Pancreas (tissue), 10 donors: Measurements from ENCODE around the gene NTSR1. TPM values are rescaled to one million over a fixed set of nuclear protein-coding genes. Genes with fewer than 3 reads are reported as not detected.
A peak's percentile ranks its signal among the peaks of the same experiment; 100 is the strongest.

Source experiments
- ATAC-seq, 4 donors: fragments of 200-7000 bp; cut with Tn5 transposase; one replicate each; pipeline versions ENCODE4 v1.8.0 to v1.9.1; 2020; ENCODE audit warnings: mild to moderate bottlenecking in 4 of 4, moderate library complexity in 4 of 4
- DNase-seq, 6 donors: peaks; one replicate each; pipeline ENCODE4 v3.0.0-alpha.2; 2020
- FAIRE-seq: peaks from 2 replicates; lab custom pipeline; 2012; peaks lifted over from hg19 to GRCh38; lab: Jason Lieb, UNC
- H3K27ac ChIP-seq, 4 donors: fragments of 200-600 bp; sonication (generic); 1 replicate in 3 of 4; 2 replicates in 1 of 4; pipeline versions ENCODE4 v1.5.0 to v1.8.0; 2020
- H3K27me3 ChIP-seq, 4 donors: fragments of 200-600 bp; one replicate each; pipeline ENCODE4 v1.8.0; 2021
- H3K36me3 ChIP-seq, 3 donors: fragments of 200-600 bp; sonication (generic) in 1 of 3; one replicate each; pipeline versions ENCODE4 v1.5.0 to v1.8.0; 2020 to 2021
- H3K4me1 ChIP-seq, 3 donors: fragments of 200-600 bp; one replicate each; pipeline ENCODE4 v1.8.0; 2021
- H3K4me3 ChIP-seq, 4 donors: fragments of 200-600 bp; sonication (generic) in 2 of 4; one replicate each; pipeline versions ENCODE4 v1.5.0 to v1.8.0; 2020 to 2021
- H3K9me3 ChIP-seq, 4 donors: fragments of 200-600 bp; one replicate each; pipeline ENCODE4 v1.8.0; 2021
- CTCF ChIP-seq, 4 donors: fragments of 200-600 bp; sonication (generic) in 3 of 4; IDR thresholded peaks; one replicate each; pipeline versions ENCODE4 v1.5.0 to v1.8.0; 2021; ENCODE audit warnings: antibody characterized with exemption in 4 of 4
- WGBS, 2 donors: extraction: QIAGEN DNeasy Blood & Tissue Kit; methylation state at CpG; one replicate each; pipeline ENCODE4 v1.1.7; 2013; 5-methylcytosine and 5-hydroxymethylcytosine counted together
- intact Hi-C, 3 donors: fragments of 100-400 bp; cut with DNase I; formaldehyde crosslinking; loops; one replicate each; pipeline versions ENCODE4 v1.11.1 to v1.14.2; 2022
- polyA plus RNA-seq, 2 donors: library from polyadenylated mRNA; stranded (reverse); fragments of 200-250 nt; gene quantifications; one replicate each; pipeline ENCODE4 v1.2.3, GENCODE V29; 2013
- total RNA-seq, 6 donors: library from RNA; stranded (reverse); fragmentation: NEBNext Ultra II Directional in 4 of 6; extraction: Animal tissue kit (Norgen Biotek cat#: 25700) in 4 of 6; gene quantifications; one replicate each; pipeline versions ENCODE4 v1.2.1 to v1.2.4, GENCODE V29; 2021 to 2023
- donor health status: healthy with polysubstance abuse.
- donor health status: DM: no; HTN: no; CAD: no; lungs with moderate emphysema.
- donor health status: DM: no; HTN: no; CAD: no.
- donor health status: control.
- donor health status: control.
- donor health status: Bipolar disorder and iron deficiency.
- donor health status: DM: yes; HTN: yes; CAD: no.
- donor health status: DM: no; HTN: no; CAD: no.
- donor health status: DM: no; HTN: no; CAD: no.
- donor health status: DM: yes; HTN: yes; CAD: no.

NTSR1 gene
- total and polyA plus RNA-seq, 8 donors, result 0.02 to 0.15 (median 0.09) TPM; not detected in 2

GRCh38 chr20:62753626-62754025 is 45.0 kb downstream of the NTSR1 start:
- ATAC-seq (no peak), FAIRE-seq (no peak), DNase-seq (peak in 2 of 6 donors; percentile 17 to 40)
- H3K27ac ChIP-seq, result no peak overlapping the region
- no peak for TF ChIP-seq CTCF (IDR thresholded peaks at IDR 0.05)
- H3K27me3 ChIP-seq, result no peaks in the 10 kb centered on the region
- no peaks in the 10 kb centered on the region for H3K36me3 ChIP-seq
- H3K4me3 ChIP-seq, result no peak overlapping the region
- H3K4me1 ChIP-seq, result no peaks in the 10 kb centered on the region
- intact Hi-C loops, result no loop called here
- 77 to 89% methylated on average over 11 of the region's 11 CpGs for WGBS, 2 donors
- no peaks in the 10 kb centered on the region for H3K9me3 ChIP-seq

- Histone ChIP-seq H3K27me3 (no peaks in the 10 kb centered on the region), H3K4me1 (no peaks in the 10 kb centered on the region), H3K9me3 (no peaks in the 10 kb centered on the region), H3K4me3 (no peak overlapping the region), H3K36me3 (no peaks in the 10 kb centered on the region), H3K27ac (no peak overlapping the region)
- TF ChIP-seq CTCF (IDR thresholded peaks at IDR 0.05), result no peak
- ATAC-seq, result no peak
- WGBS, 2 donors, result 71 to 80% methylated on average over 29 to 31 of the region's 31 CpGs
- intact Hi-C loops, result no loop called here
- FAIRE-seq, result no peak
- DNase-seq, result peak in 2 of 6 donors; percentile 11 to 65
Observed at GRCh38 chr20:62754122-62754990, 45.7 kb downstream of the NTSR1 start.

GRCh38 chr20:62754991-62755356 is 46.3 kb downstream of the NTSR1 start:
- intact Hi-C loops, result no loop called here
- FAIRE-seq (no peak), DNase-seq (no peak), ATAC-seq (no peak)
- Histone ChIP-seq H3K27ac (no peak overlapping the region), H3K4me3 (no peak overlapping the region), H3K9me3 (no peaks in the 10 kb centered on the region), H3K4me1 (no peaks in the 10 kb centered on the region), H3K27me3 (no peaks in the 10 kb centered on the region), H3K36me3 (no peaks in the 10 kb centered on the region)
- TF ChIP-seq CTCF (IDR thresholded peaks at IDR 0.05), result no peak
- 43 to 57% methylated on average over 1 of the region's 1 CpG for WGBS, 2 donors

GRCh38 chr20:62755817-62756724 is 47.4 kb downstream of the NTSR1 start:
- FAIRE-seq (no peak), ATAC-seq (peak in 2 of 4 donors; percentile 12 to 45), DNase-seq (peak in 2 of 6 donors; percentile 29 to 50)
- WGBS, 2 donors, result 30 to 35% methylated on average over 10 of the region's 10 CpGs
- intact Hi-C loops, result no loop called here
- no peaks in the 10 kb centered on the region for H3K27me3 ChIP-seq
- no peak overlapping the region for H3K27ac ChIP-seq
- H3K9me3 ChIP-seq, result no peaks in the 10 kb centered on the region
- H3K4me3 ChIP-seq, result no peak overlapping the region
- H3K4me1 ChIP-seq, result no peaks in the 10 kb centered on the region
- TF ChIP-seq CTCF (IDR thresholded peaks at IDR 0.05), result no peak
- no peaks in the 10 kb centered on the region for H3K36me3 ChIP-seq
